ENCODE results near the gene FEV.
"Not testable (repeated sequence)": the region's sequence is repeated elsewhere in the genome, so short reads cannot be mapped to it uniquely, and the experiment has no call there.

The FEV gene

DNA sequence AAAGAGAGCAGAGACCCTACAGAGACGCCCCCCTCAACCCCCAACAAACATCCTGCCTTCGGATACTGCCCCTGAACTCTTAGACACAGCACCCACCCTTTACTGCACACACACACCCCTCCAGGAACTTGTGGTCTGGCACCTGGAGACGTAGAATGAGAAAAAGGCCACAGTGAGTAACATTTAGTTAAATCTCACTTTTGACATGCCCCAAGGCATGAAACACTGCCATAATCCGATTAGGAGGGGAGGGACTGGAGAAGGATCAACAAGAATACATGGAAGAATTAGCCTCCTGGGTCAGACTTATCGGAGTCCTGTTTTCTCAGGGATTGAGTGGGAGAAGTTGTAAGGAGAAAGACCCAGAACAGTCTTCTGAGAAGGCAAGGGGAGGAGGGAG, 21.4 kb downstream of the FEV start:
- DNase-seq, result no peak

GRCh38 chr2:218962859-218963492, 22.0 kb downstream of the FEV start:
- peak; percentile 15 to 65 for DNase-seq

GRCh38 chr2:218961651-218962570, 23.1 kb downstream of the FEV start:
- no peak for DNase-seq

DNA sequence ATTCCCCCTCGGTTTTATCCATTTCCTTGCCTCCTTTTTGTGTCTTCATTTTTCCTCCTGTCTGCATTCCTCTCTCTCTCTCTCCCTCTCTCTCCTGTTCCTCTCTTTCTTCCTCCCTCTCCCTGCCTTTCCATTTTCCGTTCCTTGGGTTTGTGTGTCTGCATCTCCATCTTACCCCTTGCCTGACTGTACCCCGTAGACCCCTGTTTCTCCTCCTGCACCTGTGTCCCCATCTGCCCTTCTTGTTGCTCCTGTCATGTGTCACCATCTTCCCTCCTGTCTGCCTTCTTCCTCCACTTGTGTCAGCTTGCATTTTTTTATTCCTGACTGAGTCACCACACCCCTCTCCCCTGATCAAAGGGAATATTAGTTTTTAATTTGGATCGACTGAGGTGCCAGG, 23.8 kb downstream of the FEV start:
- no peak for DNase-seq

DNA sequence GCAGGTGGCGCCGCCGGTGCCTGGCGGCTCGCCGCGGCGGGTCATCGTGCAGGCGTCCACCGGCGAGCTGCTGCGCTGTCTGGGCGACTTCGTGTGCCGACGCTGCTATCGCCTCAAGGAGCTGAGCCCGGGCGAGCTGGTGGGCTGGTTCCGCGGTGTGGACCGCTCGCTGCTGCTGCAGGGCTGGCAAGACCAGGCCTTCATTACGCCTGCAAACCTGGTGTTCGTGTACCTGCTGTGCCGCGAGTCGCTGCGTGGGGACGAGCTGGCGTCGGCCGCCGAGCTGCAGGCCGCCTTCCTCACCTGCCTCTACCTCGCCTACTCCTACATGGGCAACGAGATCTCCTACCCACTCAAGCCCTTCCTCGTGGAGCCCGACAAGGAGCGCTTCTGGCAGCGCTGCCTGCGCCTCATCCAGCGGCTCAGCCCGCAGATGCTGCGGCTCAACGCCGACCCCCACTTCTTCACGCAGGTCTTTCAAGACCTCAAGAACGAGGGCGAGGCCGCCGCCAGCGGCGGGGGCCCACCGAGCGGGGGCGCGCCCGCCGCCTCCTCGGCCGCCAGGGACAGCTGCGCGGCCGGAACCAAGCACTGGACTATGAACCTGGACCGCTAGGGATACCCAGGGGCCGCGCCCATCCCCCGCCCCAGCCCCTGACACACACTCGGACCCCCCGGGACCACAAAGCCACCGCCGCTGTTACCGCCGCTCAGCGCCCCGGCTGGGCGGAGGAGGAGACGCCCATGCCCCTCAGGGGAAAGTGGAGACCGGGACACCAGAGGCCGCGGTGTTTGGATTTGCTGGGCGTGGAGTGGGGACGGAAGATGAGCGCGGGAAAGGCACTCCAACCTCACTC, 24.4 kb downstream of the FEV start:
- DNase-seq, result no peak

- no peak for DNase-seq
Measured at GRCh38 chr2:218959761-218960308, 25.1 kb downstream of the FEV start.

- DNase-seq, result peak; percentile 51 to 60
Measured at GRCh38 chr2:218959141-218959731, 25.7 kb downstream of the FEV start, which contains the start of gene CDK5R2. TSS of gene CDK5R2 (plus strand) at chr2:218959666. CDS start at chr2:218959821, 155 bp downstream.

DNA sequence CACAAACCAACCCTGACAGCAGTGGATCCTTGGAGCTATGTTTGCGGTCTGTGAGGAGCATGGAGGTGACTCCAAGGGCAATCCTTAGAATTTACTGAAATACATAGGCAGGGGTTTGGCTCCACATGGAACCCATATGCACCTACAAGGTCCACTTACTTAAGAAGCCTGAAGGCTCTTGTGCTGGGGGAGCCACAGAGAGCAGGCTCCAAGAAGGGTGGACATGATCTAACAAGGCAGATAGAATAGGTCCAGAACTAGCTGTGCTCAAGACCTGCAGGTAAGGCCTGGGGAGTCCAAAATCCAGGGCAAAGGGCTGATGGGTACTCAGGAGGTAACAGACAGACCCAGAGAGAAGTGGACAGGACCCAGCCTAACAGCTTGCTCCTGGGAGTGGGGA, 26.7 kb downstream of the FEV start:
- DNase-seq, result no peak

DNA sequence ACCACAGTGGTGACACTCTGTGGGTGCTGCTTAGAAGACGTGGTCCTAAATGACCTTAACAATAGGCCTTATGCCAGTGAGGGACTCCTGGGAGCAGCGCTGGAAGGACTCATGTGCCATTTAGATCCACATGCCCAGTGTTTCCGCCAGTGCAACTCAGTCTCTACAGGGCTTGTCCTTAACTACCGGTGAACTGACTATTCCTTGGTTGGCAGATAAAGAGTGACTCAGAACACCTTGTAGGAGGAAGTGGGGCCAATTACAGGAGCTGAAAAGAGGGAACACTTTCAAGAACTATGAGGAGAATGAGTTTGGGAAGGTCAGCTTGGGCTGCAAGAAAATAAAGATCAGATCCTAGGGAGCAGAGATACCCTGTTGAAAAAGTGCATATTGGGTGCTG, 27.3 kb downstream of the FEV start:
- DNase-seq, result no peak

DNA sequence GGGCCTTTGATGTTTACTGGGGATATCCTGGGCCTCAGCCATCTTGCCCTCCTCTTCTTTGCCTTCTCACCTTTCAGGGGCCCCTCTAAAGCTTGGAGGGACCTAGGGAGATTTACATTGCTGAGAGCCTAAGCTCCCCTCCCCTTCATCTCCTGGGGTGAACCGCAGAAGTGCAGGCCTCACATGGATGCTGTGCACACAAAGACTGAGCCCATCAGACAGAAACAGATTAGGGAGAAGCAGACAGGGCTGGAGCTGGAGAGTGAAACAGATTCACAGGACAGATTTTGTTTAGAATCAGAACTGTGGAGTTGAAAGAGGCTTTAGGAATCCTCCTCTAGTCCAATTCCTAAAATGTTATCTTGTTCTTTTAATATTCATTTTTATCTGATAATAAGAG, 28.9 kb downstream of the FEV start:
- no peak for DNase-seq

DNA sequence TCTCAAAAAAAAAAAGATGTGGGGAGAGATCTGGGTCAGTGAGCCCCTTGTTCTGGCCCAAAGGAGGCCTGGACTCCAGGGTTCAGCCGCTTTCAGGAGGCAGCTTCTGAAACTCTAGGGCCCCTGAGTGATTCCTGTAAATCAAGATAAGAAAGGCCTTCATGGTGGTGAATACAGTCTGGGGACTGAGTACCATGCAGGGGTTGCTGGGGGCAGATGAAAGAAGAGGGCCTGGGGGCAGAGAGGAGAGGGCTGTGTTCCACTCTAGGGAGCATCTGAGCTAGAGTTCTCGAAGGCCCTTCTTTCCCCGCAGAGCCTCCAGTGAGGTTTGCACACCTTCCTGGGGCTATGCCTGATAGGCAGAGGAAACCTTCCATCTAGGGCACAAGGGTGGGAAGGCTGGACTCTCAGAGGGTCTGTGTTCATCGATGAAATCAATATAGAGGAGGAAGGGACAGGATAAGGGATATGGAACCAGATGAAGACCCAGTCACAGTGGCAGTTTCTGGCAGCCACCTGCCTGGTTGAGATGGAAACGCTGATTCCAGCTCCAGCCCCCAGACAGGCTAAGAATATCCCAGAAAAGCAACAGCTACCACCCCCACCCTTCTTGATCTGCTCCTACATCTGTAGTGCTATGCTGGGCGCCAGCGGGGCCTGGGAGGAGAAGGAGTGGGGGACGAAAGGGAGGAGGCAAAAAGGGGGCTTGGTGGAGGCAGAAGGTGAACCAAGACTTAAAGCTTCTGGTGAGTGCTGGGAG, 30.3 kb downstream of the FEV start:
- DNase-seq, result no peak

DNA sequence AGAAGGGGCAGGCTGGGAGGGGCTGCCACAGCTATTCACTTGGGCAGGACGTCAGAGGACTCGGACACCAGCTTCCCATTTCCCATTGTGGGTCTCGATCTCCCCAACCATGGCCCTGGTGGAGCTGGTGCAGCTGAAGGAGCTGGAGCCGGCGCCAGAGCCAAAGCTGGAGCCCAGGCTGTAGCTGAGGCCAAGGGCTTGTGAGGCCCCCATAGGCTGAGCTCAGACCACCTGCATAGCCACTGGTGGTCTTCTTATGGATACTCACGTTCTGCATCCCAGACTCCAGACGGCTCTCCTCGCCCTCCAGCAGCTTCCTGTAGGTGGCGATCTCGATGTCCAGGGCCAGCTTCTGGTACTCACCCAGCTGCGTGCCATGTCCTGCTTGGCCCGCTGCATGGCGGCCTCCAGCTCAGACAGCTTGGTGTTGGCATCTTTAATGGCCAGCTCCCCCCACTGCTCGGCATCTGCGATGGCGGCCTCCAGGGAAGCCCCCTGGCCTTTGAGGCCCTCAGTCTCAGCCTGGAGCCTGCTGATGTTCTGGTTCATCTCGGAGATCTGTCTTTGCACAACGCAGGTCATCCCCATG, 31.5 kb downstream of the FEV start:
- DNase-seq, result no peak

GRCh38 chr2:218952160-218952559, 32.8 kb downstream of the FEV start:
- DNase-seq, result no peak

- no peak for DNase-seq
Measured at GRCh38 chr2:218946621-218947020, 38.4 kb downstream of the FEV start.

DNA sequence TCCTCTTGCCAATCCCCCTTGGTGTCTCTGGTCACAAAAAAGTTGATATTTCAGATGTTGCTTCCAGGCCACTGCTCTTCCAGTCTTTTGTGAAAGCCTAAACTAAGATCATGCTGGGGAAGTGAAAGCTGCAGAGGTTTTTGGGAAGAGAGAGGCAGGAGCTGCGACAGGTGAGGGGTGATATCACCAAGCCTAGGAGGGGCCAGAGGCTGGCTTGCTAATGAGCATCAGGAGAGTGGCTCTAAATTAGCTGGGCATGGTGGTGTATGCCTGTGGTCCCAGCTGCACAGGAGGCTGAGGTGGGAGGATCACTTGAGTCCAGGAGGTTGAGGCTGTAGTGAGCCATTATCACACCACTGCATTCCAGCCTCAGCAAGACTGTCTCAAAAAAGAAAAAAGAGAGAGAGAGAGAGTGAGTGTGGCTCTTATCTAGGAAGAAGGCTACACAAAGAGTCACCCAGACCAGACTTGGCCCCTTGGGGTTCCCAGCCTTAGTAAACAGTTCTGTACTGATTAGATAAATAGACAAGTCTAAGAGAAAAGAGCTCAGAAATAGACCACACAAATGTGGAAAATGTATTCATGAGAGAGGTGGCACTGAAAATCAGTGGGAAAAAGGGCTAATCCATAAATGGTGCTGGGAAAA, 40.1 kb downstream of the FEV start:
- DNase-seq, result no peak

GRCh38 chr2:218931751-218932150, 53.2 kb downstream of the FEV start:
- DNase-seq, result not testable (repeated sequence)

Data from stimulated activated CD4-positive, alpha-beta T cell treated with anti-CD3 and anti-CD28 coated beads, Interleukin-4, amount 100 ng/mL, for 4 hours (primary cell).